Measurements from ENCODE around the gene MACROD1. TPM values are rescaled to one million over a fixed set of nuclear protein-coding genes. Genes with fewer than 3 reads are reported as not detected.

MACROD1 gene
- total and polyA plus RNA-seq, 10 of the 15 experiments (the other 5 are each of a cell fraction or from before 2014, with no cell fraction given), result 1.2 to 22.7 (median 11.3) TPM; not detected in 1

DNA sequence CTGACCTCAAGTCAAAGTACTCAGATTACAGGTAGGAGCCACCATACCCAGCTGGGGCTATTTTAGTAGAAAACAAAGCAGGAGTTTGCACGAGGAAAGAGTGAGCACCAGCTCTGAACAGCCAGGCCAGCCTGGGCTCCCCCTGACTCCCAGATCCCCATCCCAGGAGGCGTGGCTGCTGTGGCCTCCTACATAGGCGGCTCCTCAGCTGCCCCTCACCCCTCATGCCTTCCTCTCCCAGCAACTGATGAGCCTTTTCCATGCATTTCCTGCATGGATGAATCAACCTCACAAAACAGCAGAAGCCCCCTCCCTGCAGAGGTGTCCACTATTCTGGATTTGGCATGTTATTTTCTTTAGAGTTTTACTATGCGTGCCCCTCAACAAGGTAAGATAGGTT, 140.7 kb downstream of the MACROD1 start (continued):
- TF ChIP-seq IRF4 (IDR thresholded peaks at IDR 0.05; ENCODE audit: low read depth, low read length), result no peak

DNA sequence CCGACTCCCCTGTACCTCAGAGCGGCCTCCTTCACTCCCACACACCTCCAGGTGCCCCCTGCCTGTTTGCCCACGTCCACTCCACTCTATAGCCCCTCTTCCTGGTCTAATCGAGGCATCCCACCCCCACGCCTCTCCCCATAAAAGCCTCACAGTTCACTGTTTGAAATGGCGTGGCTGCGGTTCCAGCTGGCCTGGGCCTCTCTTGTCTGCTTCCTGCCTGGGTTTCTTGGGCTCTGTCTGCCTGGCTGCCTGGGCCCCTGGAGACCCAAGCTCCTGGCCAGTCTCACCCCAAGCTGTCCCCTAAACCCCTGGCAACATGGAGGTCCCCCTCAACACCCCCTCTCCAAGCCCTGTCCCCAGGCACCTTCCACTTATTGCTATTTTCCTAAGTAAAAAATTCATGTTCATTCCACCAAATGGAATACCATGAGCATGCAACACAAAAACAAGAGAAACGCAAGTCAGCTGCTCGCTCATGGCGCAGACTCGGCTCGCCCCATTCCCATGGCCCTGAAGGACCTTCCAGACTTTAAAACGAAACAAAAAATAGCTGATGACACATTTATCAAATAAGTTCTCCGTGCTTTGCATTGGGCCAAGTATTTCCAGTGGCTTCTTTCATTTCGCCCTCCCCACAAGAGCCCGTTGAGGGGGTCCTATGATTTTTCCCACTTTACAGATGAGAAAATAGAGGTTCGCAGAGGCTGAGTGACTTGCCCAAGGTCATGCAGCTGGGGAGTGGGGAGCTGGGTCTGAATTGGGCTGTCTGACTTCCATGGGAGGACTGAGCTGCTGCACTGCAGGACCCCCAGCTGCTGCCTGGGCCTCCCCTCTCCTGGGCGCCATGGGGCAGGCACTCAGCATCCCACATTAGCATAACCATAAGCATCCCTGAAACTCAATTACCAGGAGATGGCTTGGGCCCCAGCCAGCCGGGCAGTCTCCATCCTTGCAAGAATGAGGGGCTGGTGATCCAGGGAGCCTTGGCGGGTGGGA, 141.9 kb downstream of the MACROD1 start:
- no peaks in the 10 kb centered on the region; a peak in 2 of 4 replicates for H3K27me3 ChIP-seq (replicated peaks in 1 of 2; ENCODE audit: control insufficient read depth in 2 of 2, insufficient read depth in 2 of 2, low read length in 1 of 2)
- no peak for DNase-seq (ENCODE audit: low read depth, low spot score)
- no peak for FAIRE-seq
- no peak overlapping the region for H3K27ac ChIP-seq (ENCODE audit: control insufficient read depth, insufficient read depth)
- 40% methylated on average over 20 of the region's 20 CpGs for WGBS (ENCODE audit: insufficient coverage, insufficient replicate concordance, low lambda C conversion rate, missing lambda C conversion rate)
- no peak overlapping the region for H2AFZ ChIP-seq (ENCODE audit: control insufficient read depth, low read depth, low read length)
- ChIA-PET RAD21 (ENCODE audit: unreplicated experiment) (no interaction called here), CTCF (interaction anchor here (1.2 to 1.7 kb wide), 2 partner anchors 124 to 593 kb away, joined by 3 to 9 read pairs; no protein-coding TSS in a partner anchor), POLR2A (interaction anchor here (0.5 kb wide), 2 partner anchors 34 to 265 kb away, joined by 3 read pairs; no protein-coding TSS in a partner anchor), SMC1A (ENCODE audit: uncharacterized antibody, unreplicated experiment) (no interaction called here)
- peak; percentile 12 for TF ChIP-seq MEF2B (IDR thresholded peaks at IDR 0.05; ENCODE audit: partially characterized antibody, poor library complexity, severe bottlenecking)
- TF ChIP-seq TARDBP (IDR thresholded peaks at IDR 0.05; ENCODE audit: borderline replicate concordance), result no peak
- H3K36me3 ChIP-seq (ENCODE audit: control insufficient read depth in 2 of 2, insufficient read depth in 2 of 2, low read length in 1 of 2), result no peaks in the 10 kb centered on the region
- in situ Hi-C loops (cut with MboI), result no loop called here
- BruUV-seq (replicated peaks), result no TSS peak
- no peaks in the 10 kb centered on the region for H3K79me2 ChIP-seq (ENCODE audit: control insufficient read depth, insufficient read depth, low read length)
- no peak overlapping the region for H3K4me3 ChIP-seq
- H3K9ac ChIP-seq (ENCODE audit: control insufficient read depth, insufficient read depth, low read length), result no peak overlapping the region
- no peaks in the 10 kb centered on the region for H4K20me1 ChIP-seq (ENCODE audit: control insufficient read depth, insufficient read depth)
- no peaks in the 10 kb centered on the region for H3K4me1 ChIP-seq (ENCODE audit: control insufficient read depth, insufficient read depth, low read length)
- ATAC-seq, result 0 out of 3 replicates have a peak, but pooled peaks have one; percentile 27
- no peak overlapping the region for H3K4me2 ChIP-seq (ENCODE audit: control insufficient read depth, insufficient read depth)
- intact Hi-C loops (cut with micrococcal nuclease; ENCODE audit: unreplicated experiment), result no loop called here
- H3K9me3 ChIP-seq (replicated peaks; ENCODE audit: control insufficient read depth, insufficient read depth, low read length), result no peaks in the 10 kb centered on the region

Data from GM12878 (cell line).